ENCODE results near the gene LRRC25. TPM values are rescaled to one million over a fixed set of nuclear protein-coding genes. Genes with fewer than 3 reads are reported as not detected.
A peak's percentile ranks its signal among the peaks of the same experiment; 100 is the strongest.
"Not testable (repeated sequence)": the region's sequence is repeated elsewhere in the genome, so short reads cannot be mapped to it uniquely, and the experiment has no call there.

Gene LRRC25
- total RNA-seq, 1 donor from 2014 or later = not detected

- peaks cover 9% of the 10 kb centered on the region for H3K27me3 Mint-ChIP-seq (ENCODE audit: unreplicated experiment)
- H3K4me3 Mint-ChIP-seq (ENCODE audit: unreplicated experiment) = no peak overlapping the region
- DNase-seq (ENCODE audit: low spot score) = no peak
- H3K27ac Mint-ChIP-seq (ENCODE audit: unreplicated experiment) = no peak overlapping the region
- no peaks in the 10 kb centered on the region for H3K9me3 Mint-ChIP-seq (ENCODE audit: unreplicated experiment)
- H3K36me3 Mint-ChIP-seq (ENCODE audit: low read depth, unreplicated experiment) = no peaks in the 10 kb centered on the region
- TF ChIP-seq CTCF (IDR thresholded peaks at IDR 0.05; ENCODE audit: unreplicated experiment) = no peak
- peaks cover 10% of the 10 kb centered on the region for H3K4me1 Mint-ChIP-seq (ENCODE audit: unreplicated experiment)
Measured at GRCh38 chr19:18384775-18385174, 12.6 kb downstream of the LRRC25 start.

- not testable (repeated sequence) for H3K4me3 Mint-ChIP-seq (ENCODE audit: unreplicated experiment); H3K9me3 Mint-ChIP-seq (ENCODE audit: unreplicated experiment); H3K27ac Mint-ChIP-seq (ENCODE audit: unreplicated experiment); H3K36me3 Mint-ChIP-seq (ENCODE audit: low read depth, unreplicated experiment); H3K27me3 Mint-ChIP-seq (ENCODE audit: unreplicated experiment); DNase-seq (ENCODE audit: low spot score)
- peaks cover 10% of the 10 kb centered on the region for H3K4me1 Mint-ChIP-seq (ENCODE audit: unreplicated experiment)
Measured at GRCh38 chr19:18383622-18384021, 13.8 kb downstream of the LRRC25 start.

- no peak for TF ChIP-seq CTCF (IDR thresholded peaks at IDR 0.05; ENCODE audit: unreplicated experiment)
- Mint-ChIP-seq H3K4me1 (ENCODE audit: unreplicated experiment) (peaks cover 10% of the 10 kb centered on the region), H3K27ac (ENCODE audit: unreplicated experiment) (no peak overlapping the region), H3K27me3 (ENCODE audit: unreplicated experiment) (peaks cover 3% of the 10 kb centered on the region), H3K4me3 (ENCODE audit: unreplicated experiment) (no peak overlapping the region), H3K36me3 (ENCODE audit: low read depth, unreplicated experiment) (no peaks in the 10 kb centered on the region), H3K9me3 (ENCODE audit: unreplicated experiment) (no peaks in the 10 kb centered on the region)
- DNase-seq (ENCODE audit: low spot score) = no peak
Measured at GRCh38 chr19:18380843-18381242, 16.6 kb downstream of the LRRC25 start.

- Mint-ChIP-seq H3K27ac (ENCODE audit: unreplicated experiment) (peak overlapping the region; percentile 50), H3K9me3 (ENCODE audit: unreplicated experiment) (no peaks in the 10 kb centered on the region), H3K4me1 (ENCODE audit: unreplicated experiment) (peaks cover 2% of the 10 kb centered on the region), H3K4me3 (ENCODE audit: unreplicated experiment) (no peak overlapping the region), H3K36me3 (ENCODE audit: low read depth, unreplicated experiment) (no peaks in the 10 kb centered on the region), H3K27me3 (ENCODE audit: unreplicated experiment) (peaks cover 2% of the 10 kb centered on the region)
- no peak for TF ChIP-seq CTCF (IDR thresholded peaks at IDR 0.05; ENCODE audit: unreplicated experiment)
- no peak for DNase-seq (ENCODE audit: low spot score)
Measured at GRCh38 chr19:18379803-18380747, 17.3 kb downstream of the LRRC25 start.

- no peak for DNase-seq (ENCODE audit: low spot score)
- Mint-ChIP-seq H3K4me3 (ENCODE audit: unreplicated experiment) (no peak overlapping the region), H3K27me3 (ENCODE audit: unreplicated experiment) (peaks cover 6% of the 10 kb centered on the region), H3K36me3 (ENCODE audit: low read depth, unreplicated experiment) (no peaks in the 10 kb centered on the region), H3K4me1 (ENCODE audit: unreplicated experiment) (peaks cover 11% of the 10 kb centered on the region), H3K27ac (ENCODE audit: unreplicated experiment) (no peak overlapping the region), H3K9me3 (ENCODE audit: unreplicated experiment) (no peaks in the 10 kb centered on the region)
- TF ChIP-seq CTCF (IDR thresholded peaks at IDR 0.05; ENCODE audit: unreplicated experiment) = no peak
Measured at GRCh38 chr19:18377026-18377425, 20.4 kb downstream of the LRRC25 start.
